ENCODE measurements around the gene AFDN. TPM values are rescaled to one million over a fixed set of nuclear protein-coding genes. Genes with fewer than 3 reads are reported as not detected.

Gene AFDN
- total RNA-seq, 1 experiment from 2014 or later: 182 TPM

DNA sequence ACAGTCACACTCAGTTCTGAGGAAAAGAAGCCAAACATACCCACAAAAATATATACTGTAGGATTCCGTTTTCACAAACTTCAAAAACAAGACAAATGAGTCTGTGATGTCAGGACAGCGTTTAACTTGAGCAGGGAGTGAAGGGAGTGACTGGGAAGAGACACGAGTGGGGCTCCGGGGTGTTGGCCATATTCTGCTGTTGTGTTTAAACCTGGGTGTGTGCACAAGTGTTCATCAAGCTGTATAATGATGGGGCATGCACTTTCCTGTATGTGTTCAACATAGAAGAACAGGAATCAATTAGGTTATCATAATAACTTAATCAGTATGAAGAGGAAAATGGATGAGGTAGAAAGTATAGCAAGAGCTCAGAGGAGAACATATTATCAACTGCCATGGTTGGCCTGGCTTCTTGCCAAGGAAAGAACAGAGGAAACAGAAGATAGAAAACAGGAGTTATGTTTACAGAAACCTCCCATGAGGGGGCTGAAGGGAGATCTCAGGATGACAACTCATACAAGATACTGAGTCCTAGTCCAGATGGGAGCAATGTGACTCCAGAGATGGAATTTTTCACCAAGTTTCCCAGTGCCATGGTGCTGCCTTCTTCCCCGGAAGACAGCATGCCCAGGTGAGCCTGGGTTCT is 15.1 kb upstream of the AFDN start:
- Mint-ChIP-seq H3K36me3 (no peaks in the 10 kb centered on the region), H3K27ac (no peak overlapping the region), H3K9me3 (no peaks in the 10 kb centered on the region), H3K4me3 (no peak overlapping the region), H3K27me3 (ENCODE audit: low read depth) (no peaks in the 10 kb centered on the region), H3K4me1 (peaks cover 3% of the 10 kb centered on the region)
- DNase-seq (ENCODE audit: low spot score): no peak
- ChIA-PET CTCF (no interaction called here), POLR2A (no interaction called here)
- TF ChIP-seq ATF6 (CRISPR knock-in tag; IDR thresholded peaks at IDR 0.05) (no peak), STAT6 (CRISPR knock-in tag; conservative IDR thresholded peaks at IDR 0.05; ENCODE audit: low read depth) (no peak), TCF7 (CRISPR knock-in tag; IDR thresholded peaks at IDR 0.05; ENCODE audit: low read depth) (no peak), NFYB (CRISPR knock-in tag; conservative IDR thresholded peaks at IDR 0.05; ENCODE audit: low read depth) (no peak), ARID4B (CRISPR knock-in tag; IDR thresholded peaks at IDR 0.05; ENCODE audit: borderline replicate concordance) (no peak)
- ATAC-seq: no peak

GRCh38 chr6:167812088-167812487 is 14.6 kb upstream of the AFDN start:
- ChIA-PET POLR2A (no interaction called here), CTCF (no interaction called here)
- ATAC-seq (no peak), DNase-seq (ENCODE audit: low spot score) (no peak)
- no peaks in the 10 kb centered on the region for H3K36me3 Mint-ChIP-seq
- no peaks in the 10 kb centered on the region for H3K9me3 Mint-ChIP-seq
- no peaks in the 10 kb centered on the region for H3K27me3 Mint-ChIP-seq (ENCODE audit: low read depth)
- peaks cover 7% of the 10 kb centered on the region for H3K4me1 Mint-ChIP-seq
- no peak overlapping the region for H3K4me3 Mint-ChIP-seq
- no peak overlapping the region for H3K27ac Mint-ChIP-seq
- TF ChIP-seq GRHL2 (CRISPR knock-in tag; IDR thresholded peaks at IDR 0.05; ENCODE audit: insufficient replicate concordance, severe bottlenecking) (no peak), USF1 (CRISPR knock-in tag; IDR thresholded peaks at IDR 0.05) (no peak), ZNF423 (CRISPR knock-in tag; IDR thresholded peaks at IDR 0.05) (no peak), ZBTB21 (CRISPR knock-in tag; IDR thresholded peaks at IDR 0.05; ENCODE audit: borderline replicate concordance) (no peak), E2F1 (CRISPR knock-in tag; IDR thresholded peaks at IDR 0.05) (no peak), RORB (CRISPR knock-in tag; IDR thresholded peaks at IDR 0.05) (no peak), ZNF121 (CRISPR knock-in tag; IDR thresholded peaks at IDR 0.05) (no peak), RELA (CRISPR knock-in tag; IDR thresholded peaks at IDR 0.05; ENCODE audit: borderline replicate concordance) (no peak)
- TF ChIP-seq, protein P1, sequence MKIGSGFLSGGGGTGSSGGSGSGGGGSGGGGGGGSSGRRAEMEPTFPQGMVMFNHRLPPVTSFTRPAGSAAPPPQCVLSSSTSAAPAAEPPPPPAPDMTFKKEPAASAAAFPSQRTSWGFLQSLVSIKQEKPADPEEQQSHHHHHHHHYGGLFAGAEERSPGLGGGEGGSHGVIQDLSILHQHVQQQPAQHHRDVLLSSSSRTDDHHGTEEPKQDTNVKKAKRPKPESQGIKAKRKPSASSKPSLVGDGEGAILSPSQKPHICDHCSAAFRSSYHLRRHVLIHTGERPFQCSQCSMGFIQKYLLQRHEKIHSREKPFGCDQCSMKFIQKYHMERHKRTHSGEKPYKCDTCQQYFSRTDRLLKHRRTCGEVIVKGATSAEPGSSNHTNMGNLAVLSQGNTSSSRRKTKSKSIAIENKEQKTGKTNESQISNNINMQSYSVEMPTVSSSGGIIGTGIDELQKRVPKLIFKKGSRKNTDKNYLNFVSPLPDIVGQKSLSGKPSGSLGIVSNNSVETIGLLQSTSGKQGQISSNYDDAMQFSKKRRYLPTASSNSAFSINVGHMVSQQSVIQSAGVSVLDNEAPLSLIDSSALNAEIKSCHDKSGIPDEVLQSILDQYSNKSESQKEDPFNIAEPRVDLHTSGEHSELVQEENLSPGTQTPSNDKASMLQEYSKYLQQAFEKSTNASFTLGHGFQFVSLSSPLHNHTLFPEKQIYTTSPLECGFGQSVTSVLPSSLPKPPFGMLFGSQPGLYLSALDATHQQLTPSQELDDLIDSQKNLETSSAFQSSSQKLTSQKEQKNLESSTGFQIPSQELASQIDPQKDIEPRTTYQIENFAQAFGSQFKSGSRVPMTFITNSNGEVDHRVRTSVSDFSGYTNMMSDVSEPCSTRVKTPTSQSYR (CRISPR knock-in tag; IDR thresholded peaks at IDR 0.05): no peak
- TF ChIP-seq, protein P2, sequence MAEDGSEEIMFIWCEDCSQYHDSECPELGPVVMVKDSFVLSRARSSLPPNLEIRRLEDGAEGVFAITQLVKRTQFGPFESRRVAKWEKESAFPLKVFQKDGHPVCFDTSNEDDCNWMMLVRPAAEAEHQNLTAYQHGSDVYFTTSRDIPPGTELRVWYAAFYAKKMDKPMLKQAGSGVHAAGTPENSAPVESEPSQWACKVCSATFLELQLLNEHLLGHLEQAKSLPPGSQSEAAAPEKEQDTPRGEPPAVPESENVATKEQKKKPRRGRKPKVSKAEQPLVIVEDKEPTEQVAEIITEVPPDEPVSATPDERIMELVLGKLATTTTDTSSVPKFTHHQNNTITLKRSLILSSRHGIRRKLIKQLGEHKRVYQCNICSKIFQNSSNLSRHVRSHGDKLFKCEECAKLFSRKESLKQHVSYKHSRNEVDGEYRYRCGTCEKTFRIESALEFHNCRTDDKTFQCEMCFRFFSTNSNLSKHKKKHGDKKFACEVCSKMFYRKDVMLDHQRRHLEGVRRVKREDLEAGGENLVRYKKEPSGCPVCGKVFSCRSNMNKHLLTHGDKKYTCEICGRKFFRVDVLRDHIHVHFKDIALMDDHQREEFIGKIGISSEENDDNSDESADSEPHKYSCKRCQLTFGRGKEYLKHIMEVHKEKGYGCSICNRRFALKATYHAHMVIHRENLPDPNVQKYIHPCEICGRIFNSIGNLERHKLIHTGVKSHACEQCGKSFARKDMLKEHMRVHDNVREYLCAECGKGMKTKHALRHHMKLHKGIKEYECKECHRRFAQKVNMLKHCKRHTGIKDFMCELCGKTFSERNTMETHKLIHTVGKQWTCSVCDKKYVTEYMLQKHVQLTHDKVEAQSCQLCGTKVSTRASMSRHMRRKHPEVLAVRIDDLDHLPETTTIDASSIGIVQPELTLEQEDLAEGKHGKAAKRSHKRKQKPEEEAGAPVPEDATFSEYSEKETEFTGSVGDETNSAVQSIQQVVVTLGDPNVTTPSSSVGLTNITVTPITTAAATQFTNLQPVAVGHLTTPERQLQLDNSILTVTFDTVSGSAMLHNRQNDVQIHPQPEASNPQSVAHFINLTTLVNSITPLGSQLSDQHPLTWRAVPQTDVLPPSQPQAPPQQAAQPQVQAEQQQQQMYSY (CRISPR knock-in tag; IDR thresholded peaks at IDR 0.05): no peak
- TF ChIP-seq, protein P3, sequence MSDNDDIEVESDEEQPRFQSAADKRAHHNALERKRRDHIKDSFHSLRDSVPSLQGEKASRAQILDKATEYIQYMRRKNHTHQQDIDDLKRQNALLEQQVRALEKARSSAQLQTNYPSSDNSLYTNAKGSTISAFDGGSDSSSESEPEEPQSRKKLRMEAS (CRISPR knock-in tag; IDR thresholded peaks at IDR 0.05): no peak
